HG03575 (cell line): ENCODE measurements around the gene IFNA5.

Experiments used
- ATAC-seq: cut with Tn5 transposase; IDR thresholded peaks from one replicate; pipeline ENCODE4 v1.9.1; 2021; ENCODE audit not compliant: unreplicated experiment, insufficient number of reproducible peaks, low FRiP score; ENCODE audit errors: extremely low read depth

The IFNA5 gene

GRCh38 chr9:21305213-21305612, at the start of gene IFNA5:
IFNA5 (minus strand) TSS chr9:21305313; CDS start chr9:21305256, 57 bp downstream.
- ATAC-seq, result no peak

- ATAC-seq, result no peak
Observed at GRCh38 chr9:21350787-21351186, 45.7 kb upstream of the IFNA5 start, which contains the start of gene IFNA6. IFNA6 (minus strand) TSS chr9:21350887; CDS start chr9:21350887, 0 bp downstream.

GRCh38 chr9:21348430-21348970, 43.4 kb upstream of the IFNA5 start:
- no peak for ATAC-seq

- no peak for ATAC-seq
Observed at GRCh38 chr9:21340735-21341134, 35.6 kb upstream of the IFNA5 start.

- ATAC-seq, result no peak
Observed at GRCh38 chr9:21336457-21336856, 31.3 kb upstream of the IFNA5 start.

GRCh38 chr9:21334701-21335632, 29.9 kb upstream of the IFNA5 start, which contains the start of gene KLHL9:
KLHL9 (minus strand) TSS chr9:21335404; CDS start chr9:21334859, 545 bp downstream.
- ATAC-seq, result peak; percentile 57

GRCh38 chr9:21333226-21333625, 28.1 kb upstream of the IFNA5 start:
- ATAC-seq, result no peak

- ATAC-seq, result no peak
Observed at GRCh38 chr9:21331676-21332402, 26.7 kb upstream of the IFNA5 start.

GRCh38 chr9:21326526-21327139, 21.5 kb upstream of the IFNA5 start:
- peak; percentile 52 for ATAC-seq

- ATAC-seq, result no peak
Observed at GRCh38 chr9:21324047-21324446, 18.9 kb upstream of the IFNA5 start.

GRCh38 chr9:21322911-21323461, 17.9 kb upstream of the IFNA5 start:
- no peak for ATAC-seq

- ATAC-seq, result no peak
Observed at GRCh38 chr9:21320465-21320864, 15.4 kb upstream of the IFNA5 start.

GRCh38 chr9:21317956-21318923, 13.1 kb upstream of the IFNA5 start:
- ATAC-seq, result peak; percentile 76

GRCh38 chr9:21316860-21317259, 11.7 kb upstream of the IFNA5 start:
- ATAC-seq, result no peak

GRCh38 chr9:21316032-21316842, 11.1 kb upstream of the IFNA5 start:
- ATAC-seq, result no peak

- no peak for ATAC-seq
Observed at GRCh38 chr9:21314152-21314551, 9.0 kb upstream of the IFNA5 start.

GRCh38 chr9:21311889-21312288, 6.8 kb upstream of the IFNA5 start:
- no peak for ATAC-seq
